SK-N-MC (cell line): Measurements from ENCODE around the gene CST3.

Experiments
- EZH2 ChIP-seq: fragments of 200-600 bp; sonication (generic); IDR thresholded peaks from one replicate; pipeline ENCODE4 v1.6.1; 2017; ENCODE audit warnings: antibody characterized with exemption
- POLR2AphosphoS5 ChIP-seq: IDR thresholded peaks from 2 replicates; pipeline ENCODE4 v1.6.1; 2012; ENCODE audit warnings: mild to moderate bottlenecking, low read depth, low read length, borderline replicate concordance

GRCh38 chr20:23624324-23624691 lies 13.4 kb downstream of the CST3 start:
- no peak for TF ChIP-seq EZH2
- no peak for TF ChIP-seq POLR2AphosphoS5
